Globus pallidus (tissue), 1 donor: ENCODE data around the gene ZNF330.
"Not testable (repeated sequence)": the region's sequence is repeated elsewhere in the genome, so short reads cannot be mapped to it uniquely, and the experiment has no call there.

Experiments used
- DNase-seq: peaks from one replicate; pipeline ENCODE4 v3.0.0-alpha.2; 2015; ENCODE audit warnings: low spot score

Gene ZNF330

GRCh38 chr4:141220691-141221659 lies at the start of gene ZNF330:
Gene ZNF330 (plus strand): TSS chr4:141220895. CDS start chr4:141222372, 1,477 bp downstream.
- peak; percentile 89 for DNase-seq

- DNase-seq = peak; percentile 26
Observed at GRCh38 chr4:141174457-141174856, 46.2 kb upstream of the ZNF330 start.

- DNase-seq = no peak
Observed at GRCh38 chr4:141177171-141177570, 43.5 kb upstream of the ZNF330 start.

GRCh38 chr4:141179474-141180373 lies 41.0 kb upstream of the ZNF330 start:
- no peak for DNase-seq

GRCh38 chr4:141180991-141181761 lies 39.5 kb upstream of the ZNF330 start:
- DNase-seq = no peak

GRCh38 chr4:141183491-141183890 lies 37.2 kb upstream of the ZNF330 start:
- not testable (repeated sequence) for DNase-seq

- no peak for DNase-seq
Observed at GRCh38 chr4:141192564-141192963, 28.1 kb upstream of the ZNF330 start.

- DNase-seq = no peak
Observed at GRCh38 chr4:141193516-141194034, 27.1 kb upstream of the ZNF330 start.

GRCh38 chr4:141195095-141195707 lies 25.5 kb upstream of the ZNF330 start:
- no peak for DNase-seq

GRCh38 chr4:141196227-141196933 lies 24.3 kb upstream of the ZNF330 start:
- no peak for DNase-seq

GRCh38 chr4:141207961-141208360 lies 12.7 kb upstream of the ZNF330 start:
- DNase-seq = no peak

- no peak for DNase-seq
Observed at GRCh38 chr4:141210168-141210567, 10.5 kb upstream of the ZNF330 start.

- no peak for DNase-seq
Observed at GRCh38 chr4:141213550-141213991, 7.1 kb upstream of the ZNF330 start.

- no peak for DNase-seq
Observed at GRCh38 chr4:141215030-141215429, 5.7 kb upstream of the ZNF330 start.

- no peak for DNase-seq
Observed at GRCh38 chr4:141216002-141216761, 4.5 kb upstream of the ZNF330 start.

GRCh38 chr4:141220271-141220670 lies 424 bp upstream of the ZNF330 start:
- DNase-seq = no peak

GRCh38 chr4:141223418-141223817 lies 2.7 kb downstream of the ZNF330 start:
- DNase-seq = no peak

GRCh38 chr4:141227280-141227679 lies 6.6 kb downstream of the ZNF330 start:
- DNase-seq = not testable (repeated sequence)

- no peak for DNase-seq
Observed at GRCh38 chr4:141229408-141230101, 8.9 kb downstream of the ZNF330 start.
